Measurements from ENCODE around the gene ZBTB20.

DNA sequence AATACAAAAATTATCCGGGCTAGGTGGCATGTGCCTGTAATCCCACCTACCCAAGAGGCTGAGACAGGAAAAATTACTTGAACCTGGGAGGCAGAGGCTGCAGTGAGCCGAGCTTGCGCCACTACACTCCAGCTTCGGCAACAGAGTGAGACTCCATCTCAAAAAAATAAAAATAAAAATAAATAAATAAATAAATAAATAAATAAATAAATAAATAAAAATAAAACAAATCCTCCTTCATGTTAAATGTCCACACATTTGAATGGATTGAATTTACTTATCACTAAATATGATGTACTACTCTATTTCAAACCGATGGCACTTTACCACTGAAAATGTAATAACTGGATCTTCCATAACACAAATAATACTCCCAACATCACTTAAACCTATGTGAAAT lies 36.3 kb downstream of the ZBTB20 start:
- TF ChIP-seq, protein P1, sequence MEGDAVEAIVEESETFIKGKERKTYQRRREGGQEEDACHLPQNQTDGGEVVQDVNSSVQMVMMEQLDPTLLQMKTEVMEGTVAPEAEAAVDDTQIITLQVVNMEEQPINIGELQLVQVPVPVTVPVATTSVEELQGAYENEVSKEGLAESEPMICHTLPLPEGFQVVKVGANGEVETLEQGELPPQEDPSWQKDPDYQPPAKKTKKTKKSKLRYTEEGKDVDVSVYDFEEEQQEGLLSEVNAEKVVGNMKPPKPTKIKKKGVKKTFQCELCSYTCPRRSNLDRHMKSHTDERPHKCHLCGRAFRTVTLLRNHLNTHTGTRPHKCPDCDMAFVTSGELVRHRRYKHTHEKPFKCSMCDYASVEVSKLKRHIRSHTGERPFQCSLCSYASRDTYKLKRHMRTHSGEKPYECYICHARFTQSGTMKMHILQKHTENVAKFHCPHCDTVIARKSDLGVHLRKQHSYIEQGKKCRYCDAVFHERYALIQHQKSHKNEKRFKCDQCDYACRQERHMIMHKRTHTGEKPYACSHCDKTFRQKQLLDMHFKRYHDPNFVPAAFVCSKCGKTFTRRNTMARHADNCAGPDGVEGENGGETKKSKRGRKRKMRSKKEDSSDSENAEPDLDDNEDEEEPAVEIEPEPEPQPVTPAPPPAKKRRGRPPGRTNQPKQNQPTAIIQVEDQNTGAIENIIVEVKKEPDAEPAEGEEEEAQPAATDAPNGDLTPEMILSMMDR (IDR thresholded peaks at IDR 0.05): no peak
- TF ChIP-seq POLR2A (IDR thresholded peaks at IDR 0.05): no peak
